ENCODE measurements around the gene HSPG2.

The HSPG2 gene

DNA sequence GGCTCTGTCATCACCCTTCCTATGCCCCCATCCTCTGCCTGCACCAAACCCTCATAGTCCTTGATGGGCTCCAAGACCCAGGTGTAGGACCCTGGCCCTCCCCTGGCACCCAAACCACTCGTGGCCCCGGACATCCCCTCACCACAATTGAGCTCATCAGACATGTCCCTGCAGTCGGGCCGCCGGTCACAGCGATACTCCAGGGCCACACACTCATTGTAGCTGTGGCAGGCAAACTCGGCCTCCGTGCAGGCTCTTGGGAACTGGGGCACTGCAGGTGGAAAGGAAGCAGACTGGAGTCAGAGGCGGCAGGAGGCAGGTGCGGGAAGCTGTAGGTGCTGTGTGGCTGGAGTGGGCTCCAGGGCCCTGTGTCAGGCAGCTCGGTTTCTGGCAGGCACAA, 49.3 kb downstream of the HSPG2 start:
- H3K27me3 ChIP-seq (ENCODE audit: insufficient read depth, low read depth, severe bottlenecking), result no peaks in the 10 kb centered on the region
- no peaks in the 10 kb centered on the region for H3K9me3 ChIP-seq (ENCODE audit: severe bottlenecking)
- H3K36me3 ChIP-seq, result no peaks in the 10 kb centered on the region; the same call in none of the 2 replicates
- H3K4me3 ChIP-seq (ENCODE audit: low read depth, low read length), result no peak overlapping the region
- DNase-seq, result no peak
- no peak overlapping the region for H3K27ac ChIP-seq
- no peak for TF ChIP-seq CTCF (IDR thresholded peaks at IDR 0.05; ENCODE audit: low read depth, low read length)

DNA sequence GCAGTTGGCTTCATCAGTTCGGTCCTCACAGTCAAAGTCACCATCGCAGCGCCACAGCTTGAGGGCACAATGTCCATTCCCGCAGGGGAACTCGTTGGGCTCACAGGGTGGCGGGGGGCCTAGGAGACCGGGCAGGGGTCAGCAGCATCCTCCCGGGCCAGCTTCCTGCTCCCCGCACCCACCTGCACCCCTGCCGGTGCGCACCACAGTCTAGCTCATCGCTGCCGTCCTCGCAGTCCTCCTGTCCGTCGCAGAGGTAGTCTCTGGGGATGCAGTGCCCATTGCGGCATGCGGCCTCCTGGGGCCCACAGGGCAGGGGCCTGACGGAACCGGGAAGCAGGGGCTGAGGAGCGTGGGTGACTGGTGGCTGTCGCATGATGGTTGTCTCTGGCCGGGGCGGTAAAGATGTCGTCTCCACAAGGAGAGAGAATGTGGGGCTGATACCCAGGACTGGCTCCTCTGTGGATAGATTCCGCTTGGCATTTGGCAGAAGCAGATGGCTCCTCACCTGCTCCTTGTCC, 49.8 kb downstream of the HSPG2 start:
- Histone ChIP-seq H3K27me3 (ENCODE audit: insufficient read depth, low read depth, severe bottlenecking) (no peaks in the 10 kb centered on the region), H3K4me3 (ENCODE audit: low read depth, low read length) (no peak overlapping the region), H3K27ac (no peak overlapping the region), H3K36me3 (no peaks in the 10 kb centered on the region; the same call in none of the 2 replicates), H3K9me3 (ENCODE audit: severe bottlenecking) (no peaks in the 10 kb centered on the region)
- no peak for DNase-seq
- no peak for TF ChIP-seq CTCF (IDR thresholded peaks at IDR 0.05; ENCODE audit: low read depth, low read length)

DNA sequence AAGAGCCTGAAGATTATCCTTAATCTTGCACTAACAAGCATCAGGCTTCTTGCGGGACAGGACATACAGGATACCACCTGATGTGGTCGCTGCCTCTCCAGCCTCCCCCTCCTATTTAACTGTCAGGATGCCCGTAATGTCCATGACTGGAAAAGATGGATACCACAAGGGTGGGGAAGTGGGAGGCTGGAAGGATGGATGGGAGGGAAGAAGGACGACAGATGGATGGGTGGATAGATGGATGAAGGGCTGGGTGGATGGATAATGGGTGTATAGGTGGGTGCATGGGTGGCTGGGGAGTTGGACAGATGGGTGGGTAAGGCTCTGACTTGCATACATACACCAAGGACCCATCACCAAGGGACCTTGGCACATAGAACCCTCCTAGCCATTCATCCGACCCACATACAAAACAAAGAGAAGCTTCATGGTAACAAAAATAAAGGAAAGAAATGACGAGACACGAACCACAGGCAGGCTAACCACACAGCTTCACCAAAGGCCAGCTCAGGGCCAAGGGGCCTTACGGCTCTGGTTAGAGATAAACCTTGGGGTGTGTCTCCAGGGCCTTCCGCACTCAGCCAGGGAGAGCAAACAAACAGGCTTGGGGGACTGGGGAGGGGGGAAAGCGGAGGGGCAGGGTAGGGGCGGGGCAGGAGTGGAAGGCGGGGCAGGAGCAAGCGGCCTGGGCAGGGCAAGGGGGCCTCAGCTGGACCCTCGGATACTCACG, 50.5 kb downstream of the HSPG2 start:
- no peak for DNase-seq
- no peaks in the 10 kb centered on the region; the same call in none of the 2 replicates for H3K36me3 ChIP-seq

GRCh38 chr1:21885236-21886037, 51.7 kb downstream of the HSPG2 start:
- TF ChIP-seq CTCF (IDR thresholded peaks at IDR 0.05; ENCODE audit: low read depth, low read length), result no peak
- Histone ChIP-seq H3K27ac (no peak overlapping the region), H3K4me3 (ENCODE audit: low read depth, low read length) (no peak overlapping the region), H3K9me3 (ENCODE audit: severe bottlenecking) (no peaks in the 10 kb centered on the region), H3K27me3 (ENCODE audit: insufficient read depth, low read depth, severe bottlenecking) (no peaks in the 10 kb centered on the region), H3K36me3 (no peaks in the 10 kb centered on the region; the same call in none of the 2 replicates)
- DNase-seq, result no peak

More for the DNA sequence above, 50.5 kb downstream of the HSPG2 start:
- no peak overlapping the region for H3K4me3 ChIP-seq (ENCODE audit: low read depth, low read length)
- no peak for TF ChIP-seq CTCF (IDR thresholded peaks at IDR 0.05; ENCODE audit: low read depth, low read length)
- no peak overlapping the region for H3K27ac ChIP-seq
- no peaks in the 10 kb centered on the region for H3K27me3 ChIP-seq (ENCODE audit: insufficient read depth, low read depth, severe bottlenecking)
- H3K9me3 ChIP-seq (ENCODE audit: severe bottlenecking), result no peaks in the 10 kb centered on the region

DNA sequence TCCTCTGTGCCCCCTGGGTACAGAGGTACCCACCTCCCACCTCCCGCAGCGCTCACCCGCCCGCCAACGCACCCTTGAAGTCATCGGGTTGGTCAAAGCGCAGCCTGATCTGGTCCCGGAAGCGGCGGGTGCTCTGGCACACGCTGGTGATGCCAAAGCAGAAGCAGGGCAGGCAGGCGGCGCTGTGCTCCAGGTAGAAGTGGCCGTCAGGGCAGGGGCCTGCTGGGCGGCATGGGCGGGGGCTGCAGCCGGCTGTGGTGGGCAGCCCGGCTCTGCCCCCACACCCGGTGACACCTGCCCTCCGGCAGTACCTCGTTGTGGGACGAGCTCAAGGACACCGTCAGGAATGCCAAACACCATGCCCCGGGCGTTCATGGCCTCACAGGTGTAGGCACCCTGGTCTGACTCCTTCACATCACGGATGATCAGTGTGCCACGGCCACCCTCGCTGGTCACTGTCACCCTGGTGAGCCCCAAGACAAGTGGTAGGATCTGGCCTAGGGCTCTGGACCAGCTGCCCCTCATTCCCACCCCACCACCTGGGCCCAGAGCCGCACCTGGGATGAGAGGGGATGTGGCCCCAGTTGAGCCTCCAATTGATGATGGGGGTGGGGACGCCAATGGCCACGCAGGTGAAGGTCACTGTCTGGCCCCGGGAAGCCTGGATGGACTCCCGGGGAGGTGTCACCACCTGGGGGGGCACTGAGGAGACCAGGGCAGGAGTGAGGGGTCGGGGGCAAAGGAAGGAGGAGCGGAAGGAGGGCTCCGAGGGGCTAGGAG, 52.5 kb downstream of the HSPG2 start:
- TF ChIP-seq CTCF (IDR thresholded peaks at IDR 0.05; ENCODE audit: low read depth, low read length), result no peak
- Histone ChIP-seq H3K9me3 (ENCODE audit: severe bottlenecking) (no peaks in the 10 kb centered on the region), H3K4me3 (ENCODE audit: low read depth, low read length) (no peak overlapping the region), H3K27ac (no peak overlapping the region), H3K36me3 (no peaks in the 10 kb centered on the region; the same call in none of the 2 replicates), H3K27me3 (ENCODE audit: insufficient read depth, low read depth, severe bottlenecking) (no peaks in the 10 kb centered on the region)
- DNase-seq, result no peak
